ENCODE data around the gene PLCH1.

Gene PLCH1

DNA sequence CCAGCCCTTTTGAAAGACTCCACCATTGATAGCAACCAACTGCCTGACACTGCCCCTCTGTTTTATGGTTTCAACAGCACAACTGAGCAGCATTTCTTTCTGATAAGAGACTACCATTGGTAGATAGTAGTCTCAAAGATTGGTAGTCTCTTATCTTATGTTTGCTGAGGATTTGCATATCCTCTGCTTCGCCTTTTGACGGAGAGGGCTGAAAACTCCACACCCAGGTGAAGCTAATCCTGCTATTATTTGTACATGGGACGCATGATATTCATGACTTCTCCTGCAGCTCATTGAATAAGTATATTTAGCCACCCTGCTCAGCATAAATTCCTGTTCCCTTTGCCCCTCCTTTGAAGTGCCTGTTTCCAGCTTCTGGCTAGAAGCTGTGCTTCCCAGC is 332.0 kb downstream of the PLCH1 start:
- ATAC-seq, result no peak

DNA sequence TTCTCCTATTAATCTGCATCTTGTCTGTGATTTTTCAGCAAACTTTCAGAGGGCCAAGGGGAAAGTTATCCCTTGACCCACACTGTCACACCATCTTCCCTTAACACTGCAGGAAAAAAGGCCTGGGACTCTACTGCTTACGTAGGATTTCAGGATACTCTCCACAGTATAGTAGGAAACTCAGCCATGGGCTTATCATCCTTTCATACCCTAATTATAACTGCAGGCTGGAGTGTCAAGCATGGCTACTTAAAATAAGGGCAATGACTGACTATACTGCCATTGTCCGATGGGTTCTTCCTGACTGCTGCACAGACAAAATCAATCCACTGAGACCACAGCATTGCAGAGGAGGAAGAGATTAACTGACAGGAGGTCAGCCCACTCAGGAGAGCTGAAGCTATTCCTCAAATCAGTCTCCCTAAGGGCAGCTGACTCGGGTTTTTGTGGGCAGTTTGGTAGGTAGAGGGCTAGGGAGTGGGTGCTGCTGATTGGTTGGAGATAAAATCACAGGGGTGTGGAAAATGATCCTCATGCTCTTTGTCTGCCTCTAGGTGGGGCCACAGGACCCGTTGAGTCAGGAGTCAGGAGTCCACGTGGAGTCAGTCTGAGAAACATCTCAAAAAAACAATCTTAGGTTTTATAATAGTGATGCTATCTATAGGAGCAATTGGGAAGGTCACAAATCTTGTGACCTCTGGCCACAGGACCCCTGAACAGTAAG is 333.2 kb downstream of the PLCH1 start:
- no peak for ATAC-seq

More for the DNA sequence above, 332.0 kb downstream of the PLCH1 start:
- TF ChIP-seq, protein P1, sequence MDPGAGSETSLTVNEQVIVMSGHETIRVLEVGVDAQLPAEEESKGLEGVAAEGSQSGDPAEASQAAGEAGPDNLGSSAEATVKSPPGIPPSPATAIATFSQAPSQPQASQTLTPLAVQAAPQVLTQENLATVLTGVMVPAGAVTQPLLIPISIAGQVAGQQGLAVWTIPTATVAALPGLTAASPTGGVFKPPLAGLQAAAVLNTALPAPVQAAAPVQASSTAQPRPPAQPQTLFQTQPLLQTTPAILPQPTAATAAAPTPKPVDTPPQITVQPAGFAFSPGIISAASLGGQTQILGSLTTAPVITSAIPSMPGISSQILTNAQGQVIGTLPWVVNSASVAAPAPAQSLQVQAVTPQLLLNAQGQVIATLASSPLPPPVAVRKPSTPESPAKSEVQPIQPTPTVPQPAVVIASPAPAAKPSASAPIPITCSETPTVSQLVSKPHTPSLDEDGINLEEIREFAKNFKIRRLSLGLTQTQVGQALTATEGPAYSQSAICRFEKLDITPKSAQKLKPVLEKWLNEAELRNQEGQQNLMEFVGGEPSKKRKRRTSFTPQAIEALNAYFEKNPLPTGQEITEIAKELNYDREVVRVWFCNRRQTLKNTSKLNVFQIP (CRISPR knock-in tag; IDR thresholded peaks at IDR 0.05; ENCODE audit: borderline replicate concordance, low read depth), result no peak
- TF ChIP-seq ARNTL (CRISPR knock-in tag; IDR thresholded peaks at IDR 0.05; ENCODE audit: borderline replicate concordance, low read depth) (no peak), RARB (CRISPR knock-in tag; IDR thresholded peaks at IDR 0.05) (no peak)

DNA sequence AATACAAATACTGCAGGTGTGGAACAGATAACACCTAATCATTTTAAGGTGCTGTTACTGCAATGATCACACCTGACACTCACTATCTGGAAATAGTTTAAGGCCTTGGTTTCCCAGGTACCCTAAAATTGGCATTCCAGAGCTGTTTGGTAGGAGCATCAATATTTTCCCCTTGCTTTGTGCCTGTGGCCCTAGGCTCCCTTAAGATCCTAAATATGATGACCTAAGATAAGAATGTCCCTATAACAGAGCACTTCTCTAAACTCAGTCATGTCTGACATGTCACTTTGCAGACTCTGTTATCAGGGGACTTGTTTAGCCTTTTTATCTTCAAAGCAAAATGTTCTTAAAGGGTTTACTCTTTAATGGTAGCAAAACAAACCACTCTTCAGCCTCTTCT is 335.5 kb downstream of the PLCH1 start:
- TF ChIP-seq ZNF8 (CRISPR knock-in tag; IDR thresholded peaks at IDR 0.05), result no peak

More for the DNA sequence above, 333.2 kb downstream of the PLCH1 start:
- TF ChIP-seq GLIS3 (CRISPR knock-in tag; IDR thresholded peaks at IDR 0.05) (no peak), TOX (CRISPR knock-in tag; IDR thresholded peaks at IDR 0.05; ENCODE audit: borderline replicate concordance) (no peak), ZFP30 (CRISPR knock-in tag; IDR thresholded peaks at IDR 0.05) (no peak), SNAI2 (CRISPR knock-in tag; IDR thresholded peaks at IDR 0.05) (no peak)
- TF ChIP-seq, protein P2, sequence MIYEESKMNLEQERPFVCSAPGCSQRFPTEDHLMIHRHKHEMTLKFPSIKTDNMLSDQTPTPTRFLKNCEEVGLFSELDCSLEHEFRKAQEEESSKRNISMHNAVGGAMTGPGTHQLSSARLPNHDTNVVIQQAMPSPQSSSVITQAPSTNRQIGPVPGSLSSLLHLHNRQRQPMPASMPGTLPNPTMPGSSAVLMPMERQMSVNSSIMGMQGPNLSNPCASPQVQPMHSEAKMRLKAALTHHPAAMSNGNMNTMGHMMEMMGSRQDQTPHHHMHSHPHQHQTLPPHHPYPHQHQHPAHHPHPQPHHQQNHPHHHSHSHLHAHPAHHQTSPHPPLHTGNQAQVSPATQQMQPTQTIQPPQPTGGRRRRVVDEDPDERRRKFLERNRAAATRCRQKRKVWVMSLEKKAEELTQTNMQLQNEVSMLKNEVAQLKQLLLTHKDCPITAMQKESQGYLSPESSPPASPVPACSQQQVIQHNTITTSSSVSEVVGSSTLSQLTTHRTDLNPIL (CRISPR knock-in tag; IDR thresholded peaks at IDR 0.05; ENCODE audit: low read depth), result no peak
- TF ChIP-seq, protein P3, sequence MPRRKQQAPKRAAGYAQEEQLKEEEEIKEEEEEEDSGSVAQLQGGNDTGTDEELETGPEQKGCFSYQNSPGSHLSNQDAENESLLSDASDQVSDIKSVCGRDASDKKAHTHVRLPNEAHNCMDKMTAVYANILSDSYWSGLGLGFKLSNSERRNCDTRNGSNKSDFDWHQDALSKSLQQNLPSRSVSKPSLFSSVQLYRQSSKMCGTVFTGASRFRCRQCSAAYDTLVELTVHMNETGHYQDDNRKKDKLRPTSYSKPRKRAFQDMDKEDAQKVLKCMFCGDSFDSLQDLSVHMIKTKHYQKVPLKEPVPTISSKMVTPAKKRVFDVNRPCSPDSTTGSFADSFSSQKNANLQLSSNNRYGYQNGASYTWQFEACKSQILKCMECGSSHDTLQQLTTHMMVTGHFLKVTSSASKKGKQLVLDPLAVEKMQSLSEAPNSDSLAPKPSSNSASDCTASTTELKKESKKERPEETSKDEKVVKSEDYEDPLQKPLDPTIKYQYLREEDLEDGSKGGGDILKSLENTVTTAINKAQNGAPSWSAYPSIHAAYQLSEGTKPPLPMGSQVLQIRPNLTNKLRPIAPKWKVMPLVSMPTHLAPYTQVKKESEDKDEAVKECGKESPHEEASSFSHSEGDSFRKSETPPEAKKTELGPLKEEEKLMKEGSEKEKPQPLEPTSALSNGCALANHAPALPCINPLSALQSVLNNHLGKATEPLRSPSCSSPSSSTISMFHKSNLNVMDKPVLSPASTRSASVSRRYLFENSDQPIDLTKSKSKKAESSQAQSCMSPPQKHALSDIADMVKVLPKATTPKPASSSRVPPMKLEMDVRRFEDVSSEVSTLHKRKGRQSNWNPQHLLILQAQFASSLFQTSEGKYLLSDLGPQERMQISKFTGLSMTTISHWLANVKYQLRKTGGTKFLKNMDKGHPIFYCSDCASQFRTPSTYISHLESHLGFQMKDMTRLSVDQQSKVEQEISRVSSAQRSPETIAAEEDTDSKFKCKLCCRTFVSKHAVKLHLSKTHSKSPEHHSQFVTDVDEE (CRISPR knock-in tag; IDR thresholded peaks at IDR 0.05), result no peak

DNA sequence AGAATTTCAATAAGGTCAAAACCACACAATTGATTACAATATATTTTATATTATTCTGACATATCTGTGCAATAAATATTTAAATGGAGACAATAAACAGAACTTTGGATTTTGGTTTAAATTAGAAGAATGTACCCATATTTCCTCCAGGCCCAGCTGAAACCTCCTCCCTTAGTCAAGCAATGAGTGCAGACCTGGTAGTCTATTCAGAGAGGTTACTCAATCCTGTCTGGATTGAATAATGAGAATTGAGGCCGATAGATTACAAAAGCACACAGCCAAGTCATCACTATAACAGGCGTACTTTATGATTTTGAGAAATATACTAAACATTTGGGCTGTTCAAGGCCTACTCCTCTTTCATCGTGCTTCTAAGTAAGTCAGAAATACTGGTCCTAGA is 336.9 kb downstream of the PLCH1 start:
- no peak for ATAC-seq
- TF ChIP-seq SNAI2 (CRISPR knock-in tag; IDR thresholded peaks at IDR 0.05) (no peak), TCF4 (CRISPR knock-in tag; IDR thresholded peaks at IDR 0.05; ENCODE audit: borderline replicate concordance) (no peak), ISL1 (CRISPR knock-in tag; IDR thresholded peaks at IDR 0.05) (no peak), CSDC2 (CRISPR knock-in tag; IDR thresholded peaks at IDR 0.05) (no peak), ESRRG (CRISPR knock-in tag; IDR thresholded peaks at IDR 0.05) (no peak), OSR1 (CRISPR knock-in tag; IDR thresholded peaks at IDR 0.05) (no peak), ZFP30 (CRISPR knock-in tag; IDR thresholded peaks at IDR 0.05) (no peak), ZNF8 (CRISPR knock-in tag; IDR thresholded peaks at IDR 0.05) (no peak), RARB (CRISPR knock-in tag; IDR thresholded peaks at IDR 0.05) (no peak), BACH2 (CRISPR knock-in tag; IDR thresholded peaks at IDR 0.05; ENCODE audit: borderline replicate concordance) (no peak), ZNF565 (CRISPR knock-in tag; conservative IDR thresholded peaks at IDR 0.05; ENCODE audit: low read depth) (no peak), ZNF70 (CRISPR knock-in tag; IDR thresholded peaks at IDR 0.05) (no peak), TOX (CRISPR knock-in tag; IDR thresholded peaks at IDR 0.05; ENCODE audit: borderline replicate concordance) (no peak), ZFP3 (CRISPR knock-in tag; IDR thresholded peaks at IDR 0.05) (no peak), ARNTL (CRISPR knock-in tag; IDR thresholded peaks at IDR 0.05; ENCODE audit: borderline replicate concordance, low read depth) (no peak), PPARA (CRISPR knock-in tag; IDR thresholded peaks at IDR 0.05; ENCODE audit: borderline replicate concordance) (no peak)
- TF ChIP-seq, protein P4, sequence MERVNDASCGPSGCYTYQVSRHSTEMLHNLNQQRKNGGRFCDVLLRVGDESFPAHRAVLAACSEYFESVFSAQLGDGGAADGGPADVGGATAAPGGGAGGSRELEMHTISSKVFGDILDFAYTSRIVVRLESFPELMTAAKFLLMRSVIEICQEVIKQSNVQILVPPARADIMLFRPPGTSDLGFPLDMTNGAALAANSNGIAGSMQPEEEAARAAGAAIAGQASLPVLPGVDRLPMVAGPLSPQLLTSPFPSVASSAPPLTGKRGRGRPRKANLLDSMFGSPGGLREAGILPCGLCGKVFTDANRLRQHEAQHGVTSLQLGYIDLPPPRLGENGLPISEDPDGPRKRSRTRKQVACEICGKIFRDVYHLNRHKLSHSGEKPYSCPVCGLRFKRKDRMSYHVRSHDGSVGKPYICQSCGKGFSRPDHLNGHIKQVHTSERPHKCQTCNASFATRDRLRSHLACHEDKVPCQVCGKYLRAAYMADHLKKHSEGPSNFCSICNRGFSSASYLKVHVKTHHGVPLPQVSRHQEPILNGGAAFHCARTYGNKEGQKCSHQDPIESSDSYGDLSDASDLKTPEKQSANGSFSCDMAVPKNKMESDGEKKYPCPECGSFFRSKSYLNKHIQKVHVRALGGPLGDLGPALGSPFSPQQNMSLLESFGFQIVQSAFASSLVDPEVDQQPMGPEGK (CRISPR knock-in tag; IDR thresholded peaks at IDR 0.05; ENCODE audit: borderline replicate concordance), result no peak
- TF ChIP-seq, protein P2 (CRISPR knock-in tag; IDR thresholded peaks at IDR 0.05; ENCODE audit: low read depth), result no peak
- TF ChIP-seq, protein P1 (CRISPR knock-in tag; IDR thresholded peaks at IDR 0.05; ENCODE audit: borderline replicate concordance, low read depth), result no peak
- TF ChIP-seq, protein P3 (CRISPR knock-in tag; IDR thresholded peaks at IDR 0.05), result no peak

More for the DNA sequence above, 335.5 kb downstream of the PLCH1 start:
- ATAC-seq, result no peak
